G401 (cell line): ENCODE measurements around the gene TICRR. TPM values are rescaled to one million over a fixed set of nuclear protein-coding genes. Genes with fewer than 3 reads are reported as not detected.

Experiments
- DNase-seq: peaks from one replicate; pipeline ENCODE4 v3.0.0-alpha.2; 2015; ENCODE audit warnings: low spot score
- in situ Hi-C: cut with HindIII; loops from 2 replicates; pipeline ENCODE4 v1.10.0; 2016; ENCODE audit warnings: low sequenced_read_pairs, mixed read lengths
- total RNA-seq: library from RNA; depleted of rRNA; stranded (reverse); fragments of >200 nt; shearing (Covaris generic); gene quantifications from 2 replicates; pipeline ENCODE4 v1.2.3, GENCODE V29; 2014

The TICRR gene
- total RNA-seq, 1 experiment from 2014 or later: 7.3 TPM

DNA sequence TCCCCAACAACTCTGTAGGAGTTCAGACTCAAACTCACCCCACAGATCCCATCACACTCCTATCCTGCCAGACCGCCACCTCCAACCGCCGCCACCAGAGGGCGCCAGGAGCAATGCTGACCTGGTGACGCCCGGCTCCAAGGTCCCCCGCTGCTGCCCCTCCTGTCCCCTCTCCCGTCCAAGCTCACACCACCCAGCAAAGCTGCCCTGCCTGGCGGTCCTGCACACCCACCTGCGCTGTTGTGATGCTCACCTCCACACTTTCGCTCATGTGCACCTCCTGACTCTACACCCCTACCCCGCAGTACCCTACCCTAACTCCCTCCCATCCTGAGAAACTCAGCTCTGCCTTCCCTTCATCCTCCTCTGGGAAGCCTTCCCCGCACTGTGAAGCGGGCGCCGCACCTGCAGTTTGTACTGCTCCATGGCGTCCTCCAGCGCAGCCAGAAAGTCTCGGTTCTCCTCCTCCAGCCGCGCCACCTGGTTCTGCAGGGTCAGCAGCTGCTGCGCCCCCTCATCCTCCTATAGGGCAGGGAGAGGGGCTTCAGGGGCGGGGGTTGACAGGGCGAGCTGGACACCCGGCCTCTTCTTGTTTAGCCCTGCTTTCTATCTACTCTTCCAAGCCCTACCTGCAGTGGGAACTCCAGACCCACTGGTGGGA lies 72.1 kb downstream of the TICRR start:
- DNase-seq: peak; percentile 36
- in situ Hi-C loops: no loop called here

DNA sequence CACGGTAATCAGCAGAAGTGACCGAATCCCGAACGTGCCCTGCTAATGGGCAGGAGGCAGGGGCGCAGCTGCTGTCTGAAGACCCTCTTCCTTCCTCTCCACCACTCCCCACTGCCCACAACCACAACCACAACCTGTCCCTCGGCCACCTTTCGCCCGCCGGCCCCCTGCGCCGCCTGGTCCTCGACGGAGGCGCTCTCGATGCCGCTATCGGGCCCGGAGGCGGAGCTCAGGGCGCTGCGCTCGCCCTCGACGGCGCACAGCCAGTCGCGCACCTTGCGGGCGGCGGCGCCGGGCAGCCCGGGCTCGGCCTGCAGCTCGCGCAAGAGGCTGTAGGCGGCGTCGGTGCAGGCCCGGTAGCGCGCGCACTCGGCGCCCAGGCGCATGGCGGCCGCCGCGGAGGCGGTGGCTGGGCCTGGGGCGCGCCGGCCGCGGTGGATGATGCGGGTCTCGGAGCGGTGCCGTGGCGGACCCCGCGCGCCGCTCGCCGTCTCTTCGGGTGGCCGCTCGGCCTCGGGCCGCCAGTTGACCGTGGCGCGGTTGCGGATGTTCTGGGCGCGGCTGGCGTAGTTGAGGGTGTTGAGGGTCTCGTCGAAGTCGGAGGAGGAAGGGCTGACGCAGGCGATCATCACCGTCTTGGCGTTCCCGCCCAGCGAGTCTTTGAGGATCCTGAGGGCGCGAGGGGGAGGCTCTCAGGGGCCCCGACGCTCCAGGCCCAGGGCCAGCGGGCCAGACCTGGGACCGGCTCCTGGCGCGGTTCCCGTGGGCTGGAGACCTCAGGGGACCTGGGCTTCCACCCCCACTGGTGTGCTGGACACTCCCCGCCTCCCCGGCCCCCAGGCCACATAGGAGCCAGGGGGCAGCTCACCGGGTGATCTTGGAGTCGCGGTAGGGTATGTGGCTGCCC lies 73.1 kb downstream of the TICRR start:
- in situ Hi-C loops: no loop called here
- no peak for DNase-seq

DNA sequence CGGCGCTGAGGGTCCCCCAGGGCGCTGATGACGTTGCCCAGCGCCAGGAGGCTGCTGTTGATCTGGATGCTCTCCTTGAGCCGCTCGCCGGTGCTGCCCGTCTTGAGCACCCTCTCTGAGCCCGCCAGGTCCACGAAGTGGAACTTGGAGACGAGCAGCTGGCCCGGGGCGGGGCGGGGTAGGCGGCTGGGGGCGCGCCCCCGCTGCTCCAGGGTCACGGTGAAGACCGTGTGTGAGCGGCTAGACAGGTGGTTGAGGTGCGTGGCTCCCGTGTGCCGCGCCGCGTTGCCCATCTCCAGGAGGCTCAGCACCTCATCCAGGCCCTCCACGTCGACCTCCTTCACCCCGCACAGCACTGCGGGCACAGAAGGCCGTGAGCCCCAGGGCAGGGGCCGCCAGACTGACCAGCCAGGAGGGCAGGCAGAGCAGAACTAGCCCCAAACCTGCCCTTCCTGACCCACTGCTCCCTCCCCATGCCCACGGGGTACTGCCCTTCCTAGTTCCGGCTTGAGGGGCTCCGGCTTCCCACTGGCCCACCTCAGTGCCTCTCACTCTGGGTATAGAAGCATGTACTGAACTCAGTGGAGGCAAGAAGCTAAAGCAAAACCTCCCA lies 73.8 kb downstream of the TICRR start:
- in situ Hi-C loops: no loop called here
- DNase-seq: no peak

DNA sequence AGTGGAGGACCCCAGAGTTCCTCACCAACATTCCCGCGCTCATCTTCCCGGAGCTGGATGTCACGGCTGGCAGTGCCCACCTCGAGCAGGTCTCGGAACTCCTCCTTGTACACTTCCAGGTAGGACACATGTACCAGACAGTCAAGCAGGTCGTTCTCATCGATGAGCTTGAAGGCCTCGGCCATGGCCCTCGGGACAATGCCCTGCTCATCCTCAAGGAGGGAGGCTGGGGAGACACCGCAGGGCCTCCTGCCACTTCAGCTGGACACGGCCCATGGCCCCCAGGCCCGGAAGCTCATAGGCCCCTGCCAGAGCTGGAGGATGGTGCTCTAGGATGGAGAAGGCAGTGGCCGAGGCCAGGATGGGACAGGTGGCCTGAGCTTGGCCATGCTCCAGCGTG lies 74.4 kb downstream of the TICRR start:
- in situ Hi-C loops: no loop called here
- DNase-seq: no peak

DNA sequence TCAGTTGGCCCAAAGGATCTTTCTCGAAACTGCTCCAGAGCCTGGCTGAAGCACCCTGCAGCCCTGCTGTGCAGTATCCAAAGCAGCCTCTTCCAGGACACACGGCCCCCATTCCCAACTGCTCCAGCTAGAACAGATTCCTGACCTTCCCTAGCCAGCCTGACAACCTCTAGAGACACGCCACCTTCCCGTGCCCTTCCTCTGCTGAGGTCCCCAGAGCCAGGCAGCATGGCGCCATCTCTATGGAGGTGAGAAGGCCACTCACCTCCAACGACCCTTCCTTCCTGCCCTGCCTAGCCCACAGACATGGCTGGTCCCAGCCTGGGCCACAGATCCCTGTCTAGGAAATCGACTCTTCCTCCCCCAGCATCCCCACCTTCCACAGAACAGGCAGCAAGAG lies 76.9 kb downstream of the TICRR start:
- no peak for DNase-seq
- in situ Hi-C loops: no loop called here

DNA sequence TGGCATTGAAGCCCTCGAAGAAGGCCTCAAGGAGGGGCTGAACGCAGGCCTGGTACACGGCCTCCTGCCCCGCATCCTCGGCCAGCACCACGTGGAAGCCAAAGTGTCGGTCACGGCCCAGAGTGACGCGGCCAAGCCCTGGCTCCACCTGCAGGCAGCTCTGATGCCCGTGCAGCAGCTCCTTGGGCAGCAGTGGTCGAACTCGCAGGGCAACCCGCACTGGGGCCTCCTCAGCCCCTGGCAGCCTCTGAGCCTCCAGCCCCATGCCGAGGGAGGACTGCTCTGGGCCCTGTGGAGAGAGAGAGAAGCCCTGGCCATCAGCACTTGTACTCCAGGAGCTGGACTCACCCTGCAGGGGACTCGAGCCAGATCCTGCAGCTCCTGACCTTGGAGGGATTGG lies 77.4 kb downstream of the TICRR start:
- in situ Hi-C loops: no loop called here
- DNase-seq: no peak

DNA sequence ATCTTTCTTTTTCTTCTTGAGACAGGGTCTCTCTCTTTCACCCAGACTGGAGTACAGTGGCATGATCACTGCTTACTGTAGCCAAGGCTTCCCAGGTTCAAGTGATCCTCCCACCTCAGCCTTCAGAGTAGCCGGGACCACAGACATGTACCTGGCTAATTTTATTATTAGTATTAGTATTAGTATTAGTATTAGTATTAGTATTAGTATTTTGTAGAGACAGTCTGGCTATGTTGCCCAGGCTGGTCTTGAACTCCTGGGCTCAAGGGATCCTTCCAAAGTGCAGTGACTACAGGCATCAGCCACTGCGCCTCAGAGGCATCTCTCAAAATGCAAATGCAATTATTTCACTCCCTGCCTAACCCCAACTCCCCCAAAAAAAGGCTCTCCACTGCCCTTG lies 78.3 kb downstream of the TICRR start:
- in situ Hi-C loops: no loop called here

DNA sequence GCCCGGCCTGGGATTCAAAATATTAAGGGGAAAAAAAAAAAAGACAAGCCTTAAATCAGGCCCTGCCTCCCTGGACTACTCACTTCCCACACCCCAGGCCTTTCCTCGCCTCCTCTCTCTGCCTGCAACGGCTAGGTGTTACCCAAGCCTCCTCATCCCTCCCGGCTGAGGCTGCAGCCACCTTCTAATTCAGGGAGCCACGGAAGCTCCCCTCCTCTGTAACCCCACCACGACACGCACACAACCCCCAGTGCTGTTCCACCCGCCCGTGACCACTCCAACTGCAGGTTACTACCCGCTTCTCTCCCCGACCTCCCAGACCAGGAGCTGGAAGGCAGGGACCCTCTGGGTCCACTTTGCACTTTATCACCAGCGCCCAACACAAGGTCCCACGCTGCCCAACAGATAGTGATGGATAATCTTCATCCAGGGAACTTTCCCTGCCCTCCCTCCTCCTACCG lies 79.1 kb downstream of the TICRR start:
- DNase-seq: no peak
- in situ Hi-C loops: no loop called here

More for the DNA sequence above, 78.3 kb downstream of the TICRR start:
- no peak for DNase-seq

DNA sequence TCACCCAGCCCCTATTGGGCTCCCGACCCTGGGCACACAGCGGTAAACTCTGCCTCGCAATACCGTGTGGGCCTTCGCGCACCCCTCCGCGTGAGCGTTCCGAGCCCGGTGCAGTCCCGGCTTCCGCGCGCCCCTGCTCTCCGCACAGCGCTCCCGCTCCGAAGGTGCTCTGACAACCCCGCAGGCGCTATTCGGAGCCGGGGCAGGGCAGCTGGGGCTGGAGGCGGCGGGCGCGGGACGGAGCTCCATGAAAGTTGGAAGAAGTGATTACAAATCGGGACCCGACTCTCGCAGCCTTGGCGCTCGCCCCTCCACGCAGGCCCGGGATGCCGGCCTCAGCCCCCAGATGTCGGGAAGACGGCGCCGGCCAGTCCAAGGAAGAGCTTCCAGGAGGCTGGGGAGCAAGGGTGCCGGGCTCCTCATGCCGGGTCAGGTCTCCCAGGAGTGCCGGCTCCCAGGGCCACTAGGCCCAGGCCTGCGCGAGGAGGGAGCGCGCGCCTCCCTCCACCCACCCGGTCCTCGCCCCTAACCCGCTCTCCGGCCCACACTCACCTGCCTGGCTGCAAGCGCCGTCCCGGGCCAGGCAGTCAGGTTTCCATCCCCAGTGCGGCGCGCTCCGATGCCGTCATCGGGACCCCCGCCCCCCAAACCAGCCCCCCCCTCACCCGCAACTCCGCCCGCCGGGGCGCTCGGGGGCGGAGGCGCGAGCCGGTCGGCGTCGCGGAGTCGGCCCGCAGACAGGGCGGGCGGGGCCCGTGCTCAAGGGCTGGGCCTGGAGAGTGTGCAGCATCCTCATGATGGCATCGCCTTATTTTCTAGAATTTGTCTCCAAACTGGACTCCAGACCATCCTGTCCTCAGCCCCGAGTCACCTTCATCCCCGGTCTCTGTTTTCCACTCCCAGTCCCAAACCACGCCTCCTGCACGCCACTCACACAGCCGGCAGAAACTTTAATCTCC lies 79.9 kb downstream of the TICRR start, which contains the start of gene KIF7:
TSS of gene KIF7 (minus strand) at position 621 of the 959 bp plus-strand sequence. CDS start 2,537 bp downstream, outside the sequence.
- in situ Hi-C loops: no loop called here
- DNase-seq: no peak

DNA sequence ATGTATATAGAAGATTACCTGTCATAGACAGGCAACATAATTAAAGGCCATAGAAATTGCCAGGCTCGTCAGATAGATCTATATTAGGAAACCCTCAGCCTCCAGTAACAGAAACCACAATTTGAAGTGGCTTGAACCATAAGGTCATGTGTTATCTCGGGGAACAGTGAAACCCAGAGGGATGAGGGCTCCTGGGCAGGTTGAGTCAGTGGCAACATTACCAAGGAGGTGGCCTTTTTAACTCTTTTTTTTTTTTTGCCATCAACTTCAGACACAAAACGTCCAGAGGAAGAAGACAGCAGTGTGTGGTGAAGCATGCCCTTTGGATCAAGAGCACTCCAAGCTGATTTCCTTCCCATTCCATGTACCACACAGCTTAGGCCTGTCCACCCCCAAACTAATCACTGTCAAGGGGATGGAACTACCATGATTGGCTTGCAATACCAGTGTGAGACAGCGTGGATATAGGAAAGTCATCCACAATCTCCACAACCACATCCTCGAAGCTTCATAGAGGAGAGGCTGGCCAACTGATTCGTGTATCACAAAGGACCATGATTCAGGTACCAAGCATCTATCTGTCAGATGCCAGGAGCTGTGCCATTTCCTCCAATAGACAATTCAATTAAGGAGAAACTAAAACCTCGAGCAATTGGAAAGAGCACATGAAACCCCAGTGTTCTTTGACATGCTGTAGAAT lies 81.0 kb downstream of the TICRR start:
- DNase-seq: no peak
- in situ Hi-C loops: no loop called here

DNA sequence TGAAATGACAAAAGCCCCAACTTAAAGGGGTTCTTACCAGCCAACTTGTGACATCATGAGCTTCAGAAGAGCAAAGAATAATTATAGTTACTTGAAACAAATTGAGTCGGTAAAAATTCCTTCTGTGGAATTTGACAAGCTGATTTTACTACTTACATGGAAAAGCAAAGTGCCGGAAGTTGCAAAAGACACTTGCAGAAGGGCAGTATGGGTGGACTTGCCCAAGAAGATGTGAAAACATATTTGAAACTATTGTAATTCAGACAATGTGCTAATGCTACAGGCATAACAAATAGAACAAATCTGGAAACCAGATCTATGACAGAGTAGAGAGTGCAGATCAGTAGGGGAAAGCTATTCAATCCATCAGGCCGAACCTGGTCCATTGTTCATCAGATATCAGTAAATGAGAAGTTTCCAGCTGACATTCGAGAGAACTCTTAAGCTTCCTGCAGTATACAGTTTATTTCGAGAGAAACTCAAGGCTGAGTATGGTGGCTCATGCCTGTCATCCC lies 82.5 kb downstream of the TICRR start:
- in situ Hi-C loops: no loop called here
- no peak for DNase-seq

DNA sequence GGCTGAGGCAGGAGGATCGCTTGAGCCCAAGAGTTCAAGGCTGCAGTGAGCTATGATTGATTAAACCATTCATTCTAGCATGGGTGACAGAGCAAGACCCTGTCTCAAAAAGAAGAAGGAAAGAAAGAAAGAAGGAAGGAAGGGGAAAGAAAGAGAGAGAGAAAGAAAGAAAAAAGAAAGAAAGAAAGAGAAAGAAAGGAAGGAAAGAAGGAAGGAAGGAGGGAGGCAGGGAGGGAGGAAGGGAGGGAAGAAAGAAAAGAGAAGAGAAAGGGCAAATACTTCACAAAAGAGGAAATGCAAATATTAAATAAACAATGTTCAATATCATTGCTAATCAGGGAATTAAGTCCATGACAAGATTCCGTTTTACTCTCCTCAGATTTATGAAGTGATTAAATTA lies 84.0 kb downstream of the TICRR start:
- in situ Hi-C loops: no loop called here
- no peak for DNase-seq

DNA sequence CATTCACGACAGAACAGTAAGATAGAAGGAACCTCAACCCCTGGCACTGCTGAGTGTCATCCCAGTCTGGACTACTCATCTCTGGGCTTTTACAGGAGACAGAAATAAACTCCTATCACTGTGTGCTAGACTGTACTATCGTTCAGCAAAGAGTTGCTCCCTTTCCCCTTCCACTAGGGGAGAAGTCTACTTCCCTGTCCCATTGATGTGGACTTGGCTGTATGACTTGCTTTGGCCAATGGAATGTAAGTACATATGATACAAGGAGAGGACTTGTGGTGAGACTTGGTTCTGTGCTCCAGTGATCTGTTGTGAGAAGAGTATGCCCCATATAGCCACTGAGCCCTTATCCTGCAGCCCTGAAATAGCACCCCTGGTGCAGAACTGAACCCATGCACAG lies 85.3 kb downstream of the TICRR start:
- no peak for DNase-seq
- in situ Hi-C loops: no loop called here

DNA sequence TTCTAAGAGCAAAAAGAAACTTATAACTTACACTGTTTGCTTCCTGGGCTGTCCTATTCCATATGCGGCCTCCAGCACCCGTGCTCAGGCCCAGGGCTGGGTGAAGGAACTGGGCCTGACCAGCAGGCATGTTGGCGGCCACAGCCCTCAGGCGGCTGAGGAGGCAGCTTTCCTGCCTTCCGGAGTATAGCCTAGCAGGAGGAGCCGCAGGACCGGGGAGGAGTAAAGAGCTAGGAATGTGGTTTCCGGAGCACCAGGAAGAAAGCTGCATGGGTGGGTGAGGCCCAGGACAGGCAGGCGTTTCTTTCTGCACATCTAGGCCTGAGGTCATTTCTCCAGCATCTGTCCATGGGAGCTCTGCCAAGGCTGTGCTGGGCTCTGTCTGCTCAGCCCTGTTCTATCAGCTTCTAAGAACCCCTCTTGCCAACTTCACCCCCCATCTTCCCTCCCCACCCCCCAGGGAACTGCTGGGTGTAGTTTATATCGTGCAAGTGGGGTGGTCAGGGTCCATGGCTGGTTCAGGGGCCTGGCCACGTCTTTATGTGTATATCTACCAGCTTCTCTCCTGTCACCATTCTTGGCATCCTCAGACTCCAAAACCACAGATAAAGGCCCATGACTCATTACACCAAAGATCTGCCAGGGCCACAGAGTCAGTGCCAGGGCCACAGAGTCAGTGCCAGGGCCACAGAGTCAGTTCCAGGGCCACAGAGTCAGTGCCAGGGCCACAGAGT lies 87.8 kb downstream of the TICRR start:
- in situ Hi-C loops: no loop called here
- no peak for DNase-seq

DNA sequence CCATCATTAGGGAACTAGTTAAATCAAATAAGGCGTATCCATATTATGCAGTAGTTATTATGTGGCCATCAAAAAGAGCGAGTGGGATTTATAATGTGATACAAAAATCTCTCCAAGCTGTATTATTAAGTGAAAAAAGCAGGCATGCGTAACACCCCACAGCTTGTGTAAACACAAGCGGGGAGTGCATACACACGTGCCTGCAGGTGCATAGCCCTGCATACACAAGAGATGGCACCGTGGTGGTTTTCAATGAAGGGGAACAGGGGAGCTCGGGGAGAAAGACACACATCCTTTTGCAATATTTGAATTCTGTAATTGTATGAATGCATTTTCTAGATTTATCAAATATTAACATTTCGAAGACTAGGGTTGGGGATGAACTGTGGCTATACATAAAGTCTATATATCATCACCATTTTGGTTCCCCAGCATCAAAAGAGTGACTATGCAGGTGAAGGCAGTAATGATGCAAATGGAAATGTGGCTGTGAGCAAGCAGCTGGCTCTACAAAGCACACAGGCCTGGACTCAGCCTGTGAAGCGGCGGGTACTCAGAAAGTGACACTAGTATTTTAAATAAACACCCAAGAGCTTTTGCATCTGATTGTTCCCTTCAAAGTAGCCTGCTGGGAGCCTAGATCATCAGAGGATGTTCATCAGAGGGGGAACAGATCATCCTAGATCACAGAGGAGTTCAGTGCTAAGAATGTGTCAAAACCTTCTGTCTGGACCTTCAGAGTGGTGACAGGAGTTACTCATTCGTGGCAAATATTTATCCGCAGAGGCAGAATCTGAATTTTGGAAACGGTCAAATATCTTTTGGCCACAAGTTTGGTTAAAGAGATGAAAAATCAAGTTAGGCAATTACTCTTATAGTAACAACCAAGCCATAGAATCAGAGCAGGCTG lies 89.4 kb downstream of the TICRR start:
- in situ Hi-C loops: no loop called here
- DNase-seq: no peak

DNA sequence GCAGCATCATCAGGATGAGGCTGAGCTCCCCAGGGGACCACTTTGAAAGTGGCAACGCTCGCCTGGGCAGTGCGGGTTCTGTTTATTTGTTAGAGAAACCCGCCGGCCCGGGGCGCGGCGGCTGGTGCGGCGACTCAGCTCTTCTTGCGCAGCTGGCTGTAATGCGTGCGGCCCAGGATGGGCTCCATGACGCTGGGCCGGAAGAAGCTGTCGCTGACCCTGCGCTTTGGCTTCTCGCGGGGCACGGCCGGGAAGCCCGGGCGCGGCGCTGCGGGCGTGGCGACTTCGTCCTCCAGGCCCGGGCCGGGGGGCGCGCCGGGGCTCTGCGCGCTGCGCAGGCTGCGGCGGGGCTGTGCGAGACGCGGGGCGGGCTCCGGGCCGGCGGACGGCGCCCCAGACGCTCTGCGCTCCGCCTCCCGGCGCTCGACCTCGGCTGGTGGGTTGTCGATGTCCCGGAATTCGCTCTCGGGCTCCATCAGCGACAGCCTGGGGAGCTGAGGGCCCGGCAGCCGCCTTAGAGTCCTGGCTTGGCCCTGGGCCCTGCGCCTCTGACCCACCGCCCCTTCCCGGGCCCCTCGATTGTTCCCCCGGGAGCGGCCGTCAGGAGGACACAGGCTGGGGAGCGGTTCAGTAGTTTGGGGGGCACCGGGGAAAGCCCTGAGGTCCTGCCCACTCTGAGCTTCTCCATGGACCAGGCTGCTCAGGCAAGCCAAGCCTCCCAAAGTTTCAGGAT lies 90.3 kb downstream of the TICRR start:
- no peak for DNase-seq
- in situ Hi-C loops: no loop called here
